GM12872 (cell line): ENCODE results near the gene RERE.

Source experiments
- CTCF ChIP-seq: IDR thresholded peaks from 3 replicates; pipeline ENCODE4 v1.5.1; 2011; ENCODE audit warnings: low read depth, mild to moderate bottlenecking, low read length, moderate library complexity; ENCODE audit not compliant: insufficient read depth

Gene RERE

GRCh38 chr1:8392522-8392921 lies 424.9 kb downstream of the RERE start:
- no peak for TF ChIP-seq CTCF

- no peak for TF ChIP-seq CTCF
These were observed 426.7 kb downstream of the RERE start for GRCh38 chr1:8390707-8391106.

- no peak for TF ChIP-seq CTCF
These were observed 427.4 kb downstream of the RERE start for GRCh38 chr1:8389958-8390535.

- no peak for TF ChIP-seq CTCF
These were observed 428.5 kb downstream of the RERE start for GRCh38 chr1:8388732-8389562.

- TF ChIP-seq CTCF = no peak
These were observed 431.2 kb downstream of the RERE start for GRCh38 chr1:8386247-8386646.

- TF ChIP-seq CTCF = no peak
These were observed 432.9 kb downstream of the RERE start for GRCh38 chr1:8384577-8384976.

GRCh38 chr1:8384088-8384487 lies 433.4 kb downstream of the RERE start:
- TF ChIP-seq CTCF = no peak
